Muscle of arm (tissue), 12 donors: Measurements from ENCODE around the gene CKM. TPM values are rescaled to one million over a fixed set of nuclear protein-coding genes. Genes with fewer than 3 reads are reported as not detected.
"Not testable (repeated sequence)": the region's sequence is repeated elsewhere in the genome, so short reads cannot be mapped to it uniquely, and the experiment has no call there.

ENCODE experiments used
- DNase-seq: peaks from one replicate; pipeline ENCODE4 v3.0.0-alpha.2; 2013
- polyA plus RNA-seq, 12 donors: library from polyadenylated mRNA; unstranded; fragments of 120-200 nt; gene quantifications; one replicate each; pipeline ENCODE4 v1.2.1, GENCODE V29; 2013; ENCODE audit not compliant: insufficient read length in 12 of 12

The CKM gene
- polyA plus RNA-seq, 12 donors, result 1,044 to 4,317 (median 2,408) TPM

- DNase-seq, result peak; percentile 66
These were observed 28.2 kb downstream of the CKM start for GRCh38 chr19:45294291-45295029.

- no peak for DNase-seq
These were observed 29.0 kb downstream of the CKM start for GRCh38 chr19:45293682-45294081.

GRCh38 chr19:45291834-45292233, 30.8 kb downstream of the CKM start:
- no peak for DNase-seq

- DNase-seq, result no peak
These were observed 32.2 kb downstream of the CKM start for GRCh38 chr19:45290381-45290931.

GRCh38 chr19:45283443-45284033, 39.1 kb downstream of the CKM start:
- no peak for DNase-seq

- no peak for DNase-seq
These were observed 42.2 kb downstream of the CKM start for GRCh38 chr19:45280471-45280961.

- no peak for DNase-seq
These were observed 43.0 kb downstream of the CKM start for GRCh38 chr19:45279587-45280192.

- DNase-seq, result no peak
These were observed 44.6 kb downstream of the CKM start for GRCh38 chr19:45278087-45278486.

GRCh38 chr19:45276284-45276687, 46.4 kb downstream of the CKM start:
- peak; percentile 47 for DNase-seq

GRCh38 chr19:45275370-45275971, 47.2 kb downstream of the CKM start:
- no peak for DNase-seq

GRCh38 chr19:45273521-45273855, 49.2 kb downstream of the CKM start:
- DNase-seq, result no peak

GRCh38 chr19:45271735-45272108, 51.0 kb downstream of the CKM start:
- DNase-seq, result no peak

GRCh38 chr19:45271098-45271734, 51.5 kb downstream of the CKM start:
- no peak for DNase-seq

- not testable (repeated sequence) for DNase-seq
These were observed 52.7 kb downstream of the CKM start for GRCh38 chr19:45269939-45270338.

- no peak for DNase-seq
These were observed 55.4 kb downstream of the CKM start for GRCh38 chr19:45267296-45267695.

- DNase-seq, result no peak
These were observed 57.3 kb downstream of the CKM start for GRCh38 chr19:45265375-45265774.

- no peak for DNase-seq
These were observed 57.8 kb downstream of the CKM start for GRCh38 chr19:45264781-45265317.

GRCh38 chr19:45263013-45263412, 59.7 kb downstream of the CKM start:
- no peak for DNase-seq

GRCh38 chr19:45262570-45262969, 60.1 kb downstream of the CKM start:
- no peak for DNase-seq

- DNase-seq, result no peak
These were observed 63.8 kb downstream of the CKM start for GRCh38 chr19:45258862-45259261.

- no peak for DNase-seq
These were observed 65.8 kb downstream of the CKM start for GRCh38 chr19:45256836-45257235.
